ENCODE measurements around the gene LYRM9.
"Not testable (repeated sequence)": the region's sequence is repeated elsewhere in the genome, so short reads cannot be mapped to it uniquely, and the experiment has no call there.

Gene LYRM9

GRCh38 chr17:27892866-27893769 is at the start of gene LYRM9:
LYRM9 (minus strand) TSS chr17:27893365; CDS start chr17:27882694, 10,671 bp downstream.
- DNase-seq, result peak; percentile 27 to 97 (median 86)

GRCh38 chr17:27940503-27941428 is 47.6 kb upstream of the LYRM9 start:
- DNase-seq, result no peak

- no peak for DNase-seq
Observed at GRCh38 chr17:27939474-27940465, 46.6 kb upstream of the LYRM9 start.

GRCh38 chr17:27938864-27939263 is 45.7 kb upstream of the LYRM9 start:
- DNase-seq, result no peak

GRCh38 chr17:27938241-27938640 is 45.1 kb upstream of the LYRM9 start:
- DNase-seq, result no peak

GRCh38 chr17:27937025-27937546 is 43.9 kb upstream of the LYRM9 start:
- no peak for DNase-seq

- DNase-seq, result no peak
Observed at GRCh38 chr17:27930000-27930399, 36.8 kb upstream of the LYRM9 start.

- no peak for DNase-seq
Observed at GRCh38 chr17:27928587-27928986, 35.4 kb upstream of the LYRM9 start.

- no peak for DNase-seq
Observed at GRCh38 chr17:27927781-27928180, 34.6 kb upstream of the LYRM9 start.

- DNase-seq, result no peak
Observed at GRCh38 chr17:27921599-27921998, 28.4 kb upstream of the LYRM9 start.

- no peak for DNase-seq
Observed at GRCh38 chr17:27921077-27921476, 27.9 kb upstream of the LYRM9 start.

GRCh38 chr17:27920569-27920968 is 27.4 kb upstream of the LYRM9 start:
- DNase-seq, result no peak

GRCh38 chr17:27919079-27919478 is 25.9 kb upstream of the LYRM9 start:
- DNase-seq, result no peak

- DNase-seq, result no peak
Observed at GRCh38 chr17:27918498-27918897, 25.3 kb upstream of the LYRM9 start.

GRCh38 chr17:27917000-27917399 is 23.8 kb upstream of the LYRM9 start:
- DNase-seq, result no peak

- DNase-seq, result no peak
Observed at GRCh38 chr17:27915709-27916108, 22.5 kb upstream of the LYRM9 start.

- DNase-seq, result no peak
Observed at GRCh38 chr17:27914382-27914781, 21.2 kb upstream of the LYRM9 start.

GRCh38 chr17:27912964-27913363 is 19.8 kb upstream of the LYRM9 start:
- DNase-seq, result no peak

- not testable (repeated sequence) for DNase-seq
Observed at GRCh38 chr17:27912299-27912698, 19.1 kb upstream of the LYRM9 start.

GRCh38 chr17:27907976-27908558 is 14.9 kb upstream of the LYRM9 start:
- no peak for DNase-seq

GRCh38 chr17:27906623-27907022 is 13.5 kb upstream of the LYRM9 start:
- DNase-seq, result no peak

All from C1 segment of cervical spinal cord (tissue), 14 donors.